CD4-positive, alpha-beta memory T cell (primary cell): ENCODE measurements around the gene FBXO31. TPM values are rescaled to one million over a fixed set of nuclear protein-coding genes. Genes with fewer than 3 reads are reported as not detected.
A peak's percentile ranks its signal among the peaks of the same experiment; 100 is the strongest.
"Not testable (repeated sequence)": the region's sequence is repeated elsewhere in the genome, so short reads cannot be mapped to it uniquely, and the experiment has no call there.

Experiments used
- CTCF ChIA-PET: fragments of 350-600 bp; sonication (Branson Sonifier 250); formaldehyde crosslinking; loops from one replicate; lab custom pipeline; 2021; ENCODE audit warnings: inconsistent platforms; ENCODE audit not compliant: partially characterized antibody; lab: Charles Lee
- POLR2A ChIA-PET: fragments of 350-600 bp; sonication (Branson Sonifier 250); formaldehyde crosslinking; loops from one replicate; lab custom pipeline; 2021; ENCODE audit not compliant: partially characterized antibody; lab: Charles Lee
- DNase-seq, 5 donors: peaks; one replicate each; pipeline versions ENCODE4 v3.0.0 to v3.0.0-alpha.2; 2020 to 2022; ENCODE audit warnings: mixed read lengths in 1 of 5
- H3K27ac ChIP-seq: one replicate; pipeline ENCODE4 v1.7.0; 2013; ENCODE audit warnings: low read depth, low read length
- H3K27me3 ChIP-seq: 2 replicates; pipeline ENCODE4 v1.7.0; 2013; ENCODE audit warnings: mild to moderate bottlenecking, low read length, moderate library complexity; ENCODE audit not compliant: insufficient read depth
- H3K36me3 ChIP-seq: 2 replicates; pipeline ENCODE4 v1.7.0; 2013; ENCODE audit warnings: mild to moderate bottlenecking, low read length, moderate library complexity; ENCODE audit not compliant: insufficient read depth
- H3K4me1 ChIP-seq: 2 replicates; pipeline ENCODE4 v1.7.0; 2013; ENCODE audit warnings: mild to moderate bottlenecking, low read length, moderate library complexity; ENCODE audit not compliant: insufficient read depth
- H3K4me3 ChIP-seq, 2 donors: one replicate each; pipeline ENCODE4 v1.7.0; 2013; ENCODE audit warnings: low read length in 2 of 2, mild to moderate bottlenecking in 1 of 2
- H3K9me3 ChIP-seq, 2 donors: one replicate each; pipeline ENCODE4 v1.7.0; 2013; ENCODE audit warnings: low read length in 2 of 2, control low read depth in 1 of 2; ENCODE audit not compliant: control insufficient read depth in 1 of 2
- H3K27ac Mint-ChIP-seq, 7 donors: one replicate each; pipeline ENCODE4 v1.8.0; 2020 to 2021; ENCODE audit warnings: mixed read lengths in 7 of 7, mild to moderate bottlenecking in 6 of 7, inconsistent platforms in 3 of 7, moderate library complexity in 3 of 7
- H3K27me3 Mint-ChIP-seq, 2 donors: one replicate each; pipeline ENCODE4 v1.8.0; 2020 to 2021; ENCODE audit warnings: mixed read lengths in 2 of 2
- H3K36me3 Mint-ChIP-seq, 2 donors: one replicate each; pipeline ENCODE4 v1.8.0; 2020 to 2021; ENCODE audit warnings: mixed read lengths in 2 of 2, inconsistent platforms in 1 of 2, mild to moderate bottlenecking in 1 of 2
- H3K4me1 Mint-ChIP-seq, 4 donors: one replicate each; pipeline ENCODE4 v1.8.0; 2020 to 2021; ENCODE audit warnings: mixed read lengths in 4 of 4, mild to moderate bottlenecking in 1 of 4
- H3K4me3 Mint-ChIP-seq, 8 donors: one replicate each; pipeline ENCODE4 v1.8.0; 2020 to 2021; ENCODE audit warnings: mixed read lengths in 8 of 8, mild to moderate bottlenecking in 7 of 8, moderate library complexity in 6 of 8, inconsistent platforms in 3 of 8
- H3K9me3 Mint-ChIP-seq, 8 donors: one replicate each; pipeline ENCODE4 v1.8.0; 2020 to 2021; ENCODE audit warnings: mixed read lengths in 8 of 8, mild to moderate bottlenecking in 5 of 8, inconsistent platforms in 3 of 8, moderate library complexity in 1 of 8
- intact Hi-C: fragments of 100-400 bp; cut with micrococcal nuclease; formaldehyde crosslinking; loops from one replicate; pipeline ENCODE4 v1.15.1; 2023
- polyA plus RNA-seq, 2 donors: library from polyadenylated mRNA; unstranded; fragments of 300-500 nt; fragmentation: Illumina TruSeq; gene quantifications; one replicate each; pipeline ENCODE4 v1.2.3, GENCODE V29; 2021
- total RNA-seq, 2 experiments: library from RNA; stranded (reverse); gene quantifications; one replicate each; pipeline ENCODE4 v1.2.3, GENCODE V29; 2021

Gene FBXO31
- total and polyA plus RNA-seq, 4 experiments from 2014 or later, result 22.9 to 44.6 (median 34.5) TPM

- peak overlapping the region; percentile 64 for H3K27ac ChIP-seq
- H3K27ac Mint-ChIP-seq, result peak overlapping the region; percentile 91 to 98 (median 95)
- H3K27me3 ChIP-seq, result no peaks in the 10 kb centered on the region
- peaks cover 0 to 11% of the 10 kb centered on the region in 2 donors for H3K36me3 Mint-ChIP-seq
- peak overlapping the region in 1 of 2 donors; percentile 9 for H3K4me3 ChIP-seq
- H3K36me3 ChIP-seq, result no peaks in the 10 kb centered on the region
- peaks cover 22 to 57% (median 40%) of the 10 kb centered on the region in 4 donors for H3K4me1 Mint-ChIP-seq
- peak overlapping the region; percentile 48 to 83 (median 66) for H3K4me3 Mint-ChIP-seq
- intact Hi-C loops, result loop anchor here (1.0 kb wide), 1 partner anchor 105 kb away; the partner anchor contains the start of gene ZCCHC14
- POLR2A ChIA-PET, result interaction anchor here (0.7 to 3.8 kb wide), 9 partner anchors 11 to 103 kb away, joined by 3 to 40 read pairs (median 3); partner anchors contain the start of gene C16orf95
- peaks cover 0 to 5% (median 0%) of the 10 kb centered on the region in 8 donors for H3K9me3 Mint-ChIP-seq
- H3K27me3 Mint-ChIP-seq, result peaks cover 0 to 3% of the 10 kb centered on the region in 2 donors
- DNase-seq, result peak; percentile 89 to 98 (median 92)
- CTCF ChIA-PET, result interaction anchor here (1.2 to 2.1 kb wide), 5 partner anchors 46 to 248 kb away, joined by 3 to 8 read pairs (median 7); partner anchors contain the start of gene C16orf95
- H3K9me3 ChIP-seq, result no peaks in the 10 kb centered on the region
- peaks cover 46% of the 10 kb centered on the region for H3K4me1 ChIP-seq
Measured at GRCh38 chr16:87387942-87388817, 4.6 kb upstream of the FBXO31 start.

DNA sequence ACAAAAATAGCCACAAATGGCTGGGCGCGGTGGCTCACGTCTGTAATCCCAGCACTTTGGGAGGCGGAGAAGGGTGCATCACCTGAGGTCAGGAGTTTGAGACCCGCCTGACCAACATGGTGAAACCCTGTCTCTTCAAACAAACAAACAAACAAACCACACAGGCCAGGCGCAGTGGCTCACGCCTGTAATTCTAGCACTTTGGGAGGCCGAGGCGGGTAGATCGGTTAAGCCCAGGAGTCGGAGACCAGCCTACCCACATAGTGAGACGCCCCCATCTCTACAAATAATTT, 1.2 kb upstream of the FBXO31 start:
- H3K27ac Mint-ChIP-seq, result peak overlapping the region in 5 of 7 donors; percentile 61 to 100 (median 77)
- CTCF ChIA-PET, result interaction anchor here (2.9 kb wide), 1 partner anchor 9 kb away, joined by 42 read pairs; no protein-coding TSS in a partner anchor
- intact Hi-C loops, result loop anchor here (5.0 kb wide), 1 partner anchor 38 kb away; no protein-coding TSS in a partner anchor

DNA sequence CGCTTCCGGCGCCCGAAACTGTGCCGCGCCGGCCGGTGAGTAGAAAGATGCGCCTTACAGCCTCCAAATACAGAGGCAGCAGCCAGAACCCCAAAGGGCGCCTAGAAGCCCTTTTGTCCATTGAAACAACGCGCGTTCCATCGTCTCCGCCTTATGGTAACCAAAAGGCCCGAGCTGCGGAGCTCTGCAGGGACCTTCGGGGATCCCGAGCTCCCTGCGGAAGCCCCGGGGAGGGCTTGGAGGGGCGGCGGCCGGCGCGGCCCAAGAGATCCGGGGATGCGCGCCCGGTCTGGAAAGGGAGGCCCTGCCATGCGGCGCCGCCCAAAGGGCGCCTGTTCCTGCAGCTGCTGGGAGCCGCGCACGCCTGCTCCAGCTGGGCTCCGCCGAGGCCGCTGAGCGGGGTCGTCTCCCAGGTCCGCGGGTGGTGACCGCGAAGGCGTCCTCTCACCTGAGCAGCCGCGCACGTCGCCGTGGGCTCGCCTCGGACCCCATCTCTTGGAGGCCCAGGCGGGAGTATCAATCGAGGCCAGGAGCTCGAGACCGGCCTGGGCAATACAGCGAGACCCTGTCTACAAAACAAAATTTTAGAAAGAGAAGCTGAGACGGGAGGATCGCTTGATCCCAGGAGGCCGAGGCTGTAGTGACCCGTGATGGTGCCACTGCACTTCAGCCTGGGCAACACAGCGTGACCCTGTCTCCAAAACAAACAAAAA, 742 bp upstream of the FBXO31 start:
- DNase-seq, result no peak
- intact Hi-C loops, result loop anchor here (5.0 kb wide), 1 partner anchor 37 kb away; no protein-coding TSS in a partner anchor
- Histone ChIP-seq H3K27ac (peak overlapping the region; percentile 63), H3K4me3 (peak overlapping the region; percentile 47 to 78), H3K4me1 (peaks cover 64% of the 10 kb centered on the region), H3K27me3 (no peaks in the 10 kb centered on the region), H3K9me3 (no peaks in the 10 kb centered on the region), H3K36me3 (no peaks in the 10 kb centered on the region)
- Mint-ChIP-seq H3K27ac (peak overlapping the region; percentile 93 to 100 (median 96)), H3K4me3 (peak overlapping the region; percentile 84 to 98 (median 92)), H3K4me1 (peaks cover 37 to 71% (median 54%) of the 10 kb centered on the region in 4 donors), H3K36me3 (peaks cover 4 to 14% of the 10 kb centered on the region in 2 donors), H3K9me3 (peaks cover 0 to 5% (median 0%) of the 10 kb centered on the region in 8 donors), H3K27me3 (peaks cover 0 to 3% of the 10 kb centered on the region in 2 donors)
- ChIA-PET POLR2A (interaction anchor here (0.6 to 3.6 kb wide), 20 partner anchors 10 to 567 kb away, joined by 3 to 105 read pairs (median 4); partner anchors contain the start of genes BANP, C16orf95, KLHDC4 and MAP1LC3B), CTCF (interaction anchor here (0.6 to 2.9 kb wide), 6 partner anchors 10 to 76 kb away, joined by 3 to 42 read pairs (median 5); no protein-coding TSS in a partner anchor)

More for the DNA sequence above, 1.2 kb upstream of the FBXO31 start:
- POLR2A ChIA-PET, result interaction anchor here (1.2 to 3.6 kb wide), 4 partner anchors 9 to 384 kb away, joined by 3 to 105 read pairs (median 26); partner anchors contain the start of genes C16orf95 and MAP1LC3B
- H3K4me3 ChIP-seq, result peak overlapping the region in 1 of 2 donors; percentile 78
- H3K4me3 Mint-ChIP-seq, result peak overlapping the region; percentile 35 to 94 (median 62)
- peaks cover 62% of the 10 kb centered on the region for H3K4me1 ChIP-seq
- H3K36me3 ChIP-seq, DNase-seq, H3K27me3 ChIP-seq, H3K27me3 Mint-ChIP-seq, H3K9me3 ChIP-seq, H3K9me3 Mint-ChIP-seq: not testable (repeated sequence)
- H3K27ac ChIP-seq, result peak overlapping the region; percentile 63
- H3K36me3 Mint-ChIP-seq, result peaks cover 4 to 14% of the 10 kb centered on the region in 2 donors
- peaks cover 37 to 75% (median 56%) of the 10 kb centered on the region in 4 donors for H3K4me1 Mint-ChIP-seq

DNA sequence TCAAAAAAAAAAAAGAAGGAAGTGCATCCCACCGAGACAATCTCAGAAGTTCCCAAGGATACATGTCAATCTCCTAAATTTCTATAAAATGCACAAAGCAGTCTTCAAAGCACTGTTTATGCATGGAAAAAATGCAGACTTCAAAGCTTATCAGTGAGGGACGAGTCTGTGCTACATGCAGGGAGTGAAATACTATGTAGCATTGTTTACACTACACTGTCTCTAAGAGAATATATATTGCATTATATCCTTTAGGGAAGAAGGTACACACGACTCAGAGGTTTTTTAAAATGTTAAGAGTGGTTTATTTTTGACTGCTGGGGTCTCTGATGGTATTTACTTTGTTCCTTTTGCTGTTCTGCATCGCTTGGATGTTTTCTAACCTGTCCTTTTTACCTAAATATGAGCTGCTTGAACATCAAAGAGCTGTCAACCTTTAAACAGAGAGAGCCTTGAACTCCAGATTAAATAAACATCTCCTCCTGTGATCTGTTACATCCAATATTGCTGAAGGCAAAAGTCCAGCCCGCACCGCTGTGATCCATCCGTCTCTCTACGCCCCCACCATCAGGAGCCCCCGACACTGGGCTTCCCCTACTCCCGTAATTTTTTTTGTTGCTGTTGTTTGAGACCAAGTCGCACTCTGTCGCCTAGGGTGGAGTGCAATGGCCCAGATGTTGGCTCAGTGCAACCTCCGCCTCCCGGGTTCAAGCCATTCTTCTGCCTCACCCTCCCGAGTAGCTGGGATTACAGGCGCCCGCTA, 1.4 kb downstream of the FBXO31 start:
- H3K9me3 ChIP-seq, result no peaks in the 10 kb centered on the region
- ChIA-PET POLR2A (interaction anchor here (1.1 to 3.6 kb wide), 6 partner anchors 12 to 384 kb away, joined by 3 to 105 read pairs (median 12); partner anchors contain the start of genes C16orf95, KLHDC4 and MAP1LC3B), CTCF (interaction anchor here (0.9 to 2.9 kb wide), 6 partner anchors 12 to 254 kb away, joined by 3 to 42 read pairs (median 3); partner anchors contain the start of gene C16orf95)
- H3K36me3 ChIP-seq, result no peaks in the 10 kb centered on the region
- Mint-ChIP-seq H3K27me3 (peaks cover 0 to 3% of the 10 kb centered on the region in 2 donors), H3K4me3 (peak overlapping the region; percentile 85 to 94 (median 90)), H3K27ac (peak overlapping the region; percentile 88 to 100 (median 92)), H3K36me3 (peaks cover 4 to 13% of the 10 kb centered on the region in 2 donors), H3K9me3 (peaks cover 0 to 5% (median 0%) of the 10 kb centered on the region in 8 donors), H3K4me1 (peaks cover 30 to 58% (median 44%) of the 10 kb centered on the region in 4 donors)
- no peaks in the 10 kb centered on the region for H3K27me3 ChIP-seq
- H3K4me3 ChIP-seq, result peak overlapping the region; percentile 52 to 78
- peaks cover 51% of the 10 kb centered on the region for H3K4me1 ChIP-seq
- DNase-seq, result peak in 1 of 5 donors; percentile 6
- intact Hi-C loops, result loop anchor here (5.0 kb wide), 1 partner anchor 35 kb away; no protein-coding TSS in a partner anchor
- H3K27ac ChIP-seq, result peak overlapping the region; percentile 63

GRCh38 chr16:87380881-87381280, 2.7 kb downstream of the FBXO31 start:
- Histone ChIP-seq H3K9me3 (no peaks in the 10 kb centered on the region), H3K27ac (peak overlapping the region; percentile 27), H3K27me3 (no peaks in the 10 kb centered on the region), H3K4me1 (peaks cover 52% of the 10 kb centered on the region), H3K4me3 (no peak overlapping the region), H3K36me3 (no peaks in the 10 kb centered on the region)
- peaks cover 5 to 14% of the 10 kb centered on the region in 2 donors for H3K36me3 Mint-ChIP-seq
- peaks cover 0 to 5% (median 0%) of the 10 kb centered on the region in 8 donors for H3K9me3 Mint-ChIP-seq
- peak overlapping the region; percentile 76 to 100 (median 91) for H3K27ac Mint-ChIP-seq
- no peak for DNase-seq
- intact Hi-C loops, result loop anchor here (5.0 kb wide), 1 partner anchor 34 kb away; no protein-coding TSS in a partner anchor
- H3K27me3 Mint-ChIP-seq, result peaks cover 0 to 3% of the 10 kb centered on the region in 2 donors
- ChIA-PET CTCF (interaction anchor here (0.8 kb wide), 1 partner anchor 48 kb away, joined by 3 read pairs; no protein-coding TSS in a partner anchor), POLR2A (interaction anchor here (1.2 to 3.4 kb wide), 2 partner anchors 36 to 64 kb away, joined by 3 to 17 read pairs; partner anchors contain the start of gene C16orf95)
- peak overlapping the region; percentile 85 to 94 (median 90) for H3K4me3 Mint-ChIP-seq
- peaks cover 31 to 60% (median 47%) of the 10 kb centered on the region in 4 donors for H3K4me1 Mint-ChIP-seq
